ENCODE measurements around the gene DNM3.

- TF ChIP-seq CTCF (IDR thresholded peaks at IDR 0.05) (no peak), ZBTB33 (IDR thresholded peaks at IDR 0.05; ENCODE audit: borderline replicate concordance, low read depth) (no peak), TCF12 (IDR thresholded peaks at IDR 0.05) (no peak), RCOR1 (IDR thresholded peaks at IDR 0.05; ENCODE audit: low read length) (no peak)
Observed at GRCh38 chr1:171919891-171920887, 78.9 kb downstream of the DNM3 start.
